ENCODE data around the gene ELMOD3. TPM values are rescaled to one million over a fixed set of nuclear protein-coding genes. Genes with fewer than 3 reads are reported as not detected.
"Not testable (repeated sequence)": the region's sequence is repeated elsewhere in the genome, so short reads cannot be mapped to it uniquely, and the experiment has no call there.

Gene ELMOD3
- total RNA-seq, 1 donor from 2014 or later, result 8.3 TPM

DNA sequence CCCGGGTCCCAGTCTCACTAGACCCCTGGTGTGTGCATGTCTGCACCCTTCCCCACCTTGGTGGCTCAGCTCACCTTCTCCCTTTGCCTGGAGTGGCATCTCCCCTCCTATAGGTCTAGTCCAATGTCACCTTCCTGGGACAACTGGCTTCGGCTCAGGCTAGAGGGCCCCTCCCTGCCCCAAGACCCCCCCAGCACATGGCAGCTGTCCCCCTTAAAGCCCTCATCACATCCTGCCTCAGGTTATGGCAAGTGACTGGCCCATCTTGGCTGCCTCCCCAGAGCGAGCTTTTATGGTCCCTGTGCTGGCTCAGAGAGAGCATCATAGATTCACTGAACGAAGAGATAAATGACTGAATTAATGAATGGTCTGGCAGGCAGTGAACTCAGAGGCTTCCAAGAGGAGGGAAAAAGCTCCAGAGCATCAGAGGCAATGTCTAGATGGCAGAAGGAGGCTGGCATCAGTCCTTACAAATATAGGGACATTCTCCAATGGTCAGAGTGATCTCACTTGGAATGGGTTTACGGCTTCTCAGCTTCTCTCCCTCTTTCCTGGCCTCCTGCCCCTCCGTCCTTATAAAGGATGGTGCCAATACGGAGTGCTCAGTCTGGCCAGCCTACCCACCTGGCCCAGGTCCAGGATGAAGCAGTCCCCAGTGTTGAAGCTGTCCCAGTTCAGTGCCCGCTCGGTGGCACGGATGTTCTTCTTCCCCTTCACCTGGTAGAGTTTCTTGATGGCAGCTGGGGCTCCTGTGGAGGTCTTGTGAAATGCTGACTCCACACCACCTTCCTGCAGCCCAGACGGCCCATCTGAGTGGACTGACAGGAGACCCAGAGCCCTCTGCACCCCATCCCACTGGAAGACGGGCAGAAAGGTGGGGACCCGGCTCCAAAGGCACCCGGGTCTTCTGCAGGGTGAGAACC is 46.2 kb downstream of the ELMOD3 start:
- no peak for DNase-seq (ENCODE audit: low read depth, low spot score)

DNA sequence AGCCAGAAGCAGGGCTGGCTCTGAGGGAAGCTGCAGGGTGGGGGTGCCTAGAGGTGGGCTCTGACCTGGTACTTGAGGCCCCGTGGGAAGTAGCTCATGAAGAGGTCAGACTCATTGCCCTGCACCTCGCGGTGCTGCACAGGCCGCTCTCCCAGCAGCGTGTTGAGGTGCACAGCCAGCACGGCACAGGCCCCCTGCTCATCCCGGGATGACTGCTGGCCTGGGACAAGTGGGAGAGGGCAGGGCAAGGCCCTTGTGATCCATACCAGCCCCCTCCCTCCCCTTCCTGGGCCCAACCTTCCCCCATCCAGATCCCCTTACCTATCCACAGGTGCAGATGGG is 46.9 kb downstream of the ELMOD3 start:
- no peak for DNase-seq (ENCODE audit: low read depth, low spot score)

DNA sequence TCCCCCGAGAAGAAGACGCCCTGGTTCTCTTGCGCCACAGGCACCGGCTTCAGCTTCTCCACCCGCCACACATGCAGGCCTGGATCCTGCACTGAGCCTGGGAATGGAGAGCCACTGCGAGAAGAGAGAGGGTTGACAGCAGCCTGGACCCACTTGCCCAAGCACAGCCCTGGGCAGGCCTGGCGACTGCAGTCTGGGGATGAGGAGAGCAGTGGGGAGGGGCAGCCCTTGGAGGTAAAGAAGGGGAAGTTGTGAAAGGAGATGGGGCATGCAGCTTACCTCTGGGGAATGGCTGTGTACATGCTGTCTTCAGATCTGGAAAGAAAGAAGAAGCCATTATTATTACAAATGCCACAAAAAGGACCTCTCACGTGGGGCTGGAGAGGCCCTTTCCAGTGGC is 47.3 kb downstream of the ELMOD3 start:
- no peak for DNase-seq (ENCODE audit: low read depth, low spot score)

DNA sequence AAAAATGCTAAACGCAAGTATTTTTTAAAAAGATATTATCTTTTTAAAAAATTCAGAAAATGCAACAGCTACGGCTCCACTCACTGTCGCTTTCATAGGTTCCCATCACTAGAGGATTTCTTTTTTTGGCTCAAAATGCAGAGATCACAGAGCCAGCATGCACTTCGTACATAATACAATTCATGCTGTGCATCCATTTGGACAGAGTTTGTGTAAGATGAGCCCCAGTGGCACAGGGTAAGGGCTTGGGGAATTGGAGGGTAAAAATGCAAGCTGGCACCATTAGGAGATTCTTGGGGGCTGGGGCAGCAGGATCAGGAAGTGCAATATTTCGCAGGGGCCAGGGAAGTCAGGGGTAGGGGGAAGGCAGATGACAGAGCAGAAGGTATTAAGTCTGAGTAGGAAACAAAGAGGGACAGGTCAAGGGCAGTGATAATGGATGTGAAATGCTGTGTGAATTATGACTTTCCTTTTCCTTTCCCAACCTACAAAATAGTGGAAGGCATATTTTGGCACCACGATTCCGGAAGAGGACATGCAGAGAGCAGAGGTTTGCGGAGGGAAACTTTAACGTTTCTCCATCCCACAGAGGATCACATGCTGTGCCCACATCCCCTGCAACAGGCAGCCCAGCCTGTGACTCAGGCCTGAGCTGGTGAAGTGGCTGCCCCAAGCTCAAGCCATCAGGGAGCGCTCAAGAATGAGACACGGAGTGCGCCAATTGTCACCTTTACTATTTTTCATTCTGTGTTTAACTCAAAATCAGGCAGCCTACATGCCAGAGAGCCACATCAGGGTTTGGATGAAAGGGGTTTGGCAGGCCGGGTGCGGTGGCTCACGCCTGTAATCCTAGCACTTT is 50.9 kb downstream of the ELMOD3 start:
- DNase-seq (ENCODE audit: low read depth, low spot score), result no peak

DNA sequence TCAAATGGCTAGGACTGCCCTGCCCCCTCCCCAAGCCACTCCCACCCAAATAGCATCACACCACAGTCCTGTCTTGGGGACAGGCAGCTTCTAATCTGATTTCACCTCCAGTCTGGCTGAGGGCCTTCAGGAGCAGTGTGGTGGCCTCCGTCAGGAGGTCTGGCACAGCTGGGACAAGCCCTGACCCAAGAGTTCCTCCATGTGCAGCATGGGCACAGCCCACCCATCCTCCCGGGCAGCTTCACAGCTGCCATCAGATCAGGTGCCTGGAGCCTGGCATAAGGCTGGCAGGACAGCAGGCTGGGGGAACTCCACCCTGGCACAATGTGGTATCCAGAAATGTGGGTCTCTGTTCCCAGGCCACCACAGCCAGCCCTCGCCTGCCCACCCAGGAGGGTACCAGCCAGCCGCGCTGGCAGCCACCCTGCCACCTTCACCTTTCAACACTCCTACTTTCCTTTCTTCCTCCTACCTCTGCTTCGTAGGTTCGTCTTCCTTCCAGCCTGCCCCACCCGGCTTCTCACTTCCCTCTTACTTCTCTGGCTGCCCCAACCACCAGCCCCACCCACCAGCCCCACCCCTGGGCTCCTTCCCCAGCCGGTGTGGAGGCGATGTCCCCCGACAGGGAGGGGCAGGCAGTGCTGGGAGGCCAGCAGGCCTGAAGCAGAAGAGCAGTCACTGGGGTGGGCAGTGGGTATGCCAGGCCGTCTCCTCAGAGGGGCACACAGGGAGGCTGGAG is 55.4 kb downstream of the ELMOD3 start, which contains the start of gene CAPG:
Gene CAPG, minus strand, starts transcription at position 522 of the 739 bp plus-strand sequence. CDS start 8,221 bp downstream, outside the sequence.
- DNase-seq (ENCODE audit: low read depth, low spot score), result no peak

DNA sequence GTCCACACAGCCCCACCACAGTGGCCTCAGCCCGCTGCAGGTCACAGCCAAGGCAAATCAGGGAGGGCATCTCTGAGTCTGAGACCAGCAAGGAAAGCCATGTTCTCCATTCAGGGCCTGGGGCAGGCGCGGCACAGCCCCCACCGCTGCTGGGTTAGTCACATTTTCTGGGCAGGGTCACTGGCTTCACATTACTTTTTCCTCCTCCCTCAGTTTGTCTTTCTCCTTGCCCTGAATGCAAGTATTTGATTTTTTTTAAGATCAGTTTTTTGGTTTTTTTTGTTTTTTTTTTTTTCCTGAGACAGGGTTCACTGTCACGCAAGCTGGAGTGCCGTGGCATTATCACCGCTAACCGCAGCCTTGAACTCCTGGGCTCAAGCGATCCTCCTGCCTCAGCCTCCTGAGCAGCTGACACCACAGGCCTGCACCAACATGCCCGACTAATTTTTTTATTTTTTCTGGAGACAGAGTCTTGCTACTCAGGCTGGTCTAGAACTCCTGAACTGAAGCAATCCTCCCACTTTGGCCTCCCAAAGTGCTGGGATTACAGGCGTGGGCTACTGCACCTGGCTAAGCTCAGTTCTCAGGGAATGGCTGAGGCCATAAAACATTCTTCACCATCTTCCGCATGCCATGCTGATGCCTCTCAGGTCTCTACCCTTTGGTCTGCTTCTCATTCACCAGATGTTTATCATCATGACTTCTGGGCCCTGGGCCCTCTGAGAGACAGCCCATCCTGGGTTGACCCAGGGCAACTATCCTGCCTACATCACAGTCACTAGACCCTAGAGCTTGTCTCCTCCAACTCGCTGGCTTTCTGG is 56.2 kb downstream of the ELMOD3 start:
- DNase-seq (ENCODE audit: low read depth, low spot score), result no peak

GRCh38 chr2:85411405-85411748 is 56.8 kb downstream of the ELMOD3 start:
- no peak for DNase-seq (ENCODE audit: low read depth, low spot score)

- DNase-seq (ENCODE audit: low read depth, low spot score), result no peak
These were observed 59.2 kb downstream of the ELMOD3 start for GRCh38 chr2:85413592-85414420.

GRCh38 chr2:85414421-85414759 is 59.8 kb downstream of the ELMOD3 start:
- DNase-seq (ENCODE audit: low read depth, low spot score), result not testable (repeated sequence)

DNA sequence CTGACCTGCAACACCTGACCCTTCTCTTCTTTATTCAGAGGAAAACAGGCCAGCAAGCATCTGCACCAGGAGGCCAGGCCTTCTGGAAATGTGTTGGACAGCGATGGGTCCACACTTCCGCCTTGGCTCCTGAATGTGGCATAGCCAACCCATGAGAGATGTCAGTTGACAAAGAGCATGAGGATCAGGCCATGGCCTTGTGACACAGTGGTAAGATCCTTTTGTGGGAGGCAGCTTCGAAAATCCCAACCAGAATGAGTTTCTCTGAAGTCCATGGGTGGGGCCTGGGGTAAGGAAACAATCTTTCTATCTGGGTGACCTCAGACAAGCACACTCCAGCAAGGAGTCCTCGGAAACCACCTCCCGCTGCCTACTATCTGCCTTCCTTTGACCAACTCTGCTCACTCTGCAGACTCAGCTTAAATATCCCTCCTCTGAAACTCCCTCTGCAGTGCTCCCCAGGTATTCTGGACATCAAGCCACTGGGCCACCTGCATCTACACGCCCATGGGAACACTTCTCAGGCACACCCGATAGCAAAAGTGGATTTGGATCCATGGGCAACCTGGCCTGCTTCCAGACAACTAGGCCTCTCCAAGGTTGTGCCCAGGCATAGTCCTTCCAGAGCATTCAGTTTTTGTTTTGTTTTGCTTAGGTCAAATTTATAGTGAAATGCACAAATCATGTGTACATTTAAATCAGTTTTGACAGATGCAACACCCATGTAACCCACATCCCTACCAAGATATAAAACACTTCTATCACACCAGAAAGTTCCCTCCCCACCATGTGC is 60.4 kb downstream of the ELMOD3 start:
- DNase-seq (ENCODE audit: low read depth, low spot score), result no peak

GRCh38 chr2:85415980-85416650 is 61.5 kb downstream of the ELMOD3 start:
- no peak for DNase-seq (ENCODE audit: low read depth, low spot score)

- peak; percentile 49 for DNase-seq (ENCODE audit: low read depth, low spot score)
These were observed 63.8 kb downstream of the ELMOD3 start, which contains the start of gene SH2D6 for GRCh38 chr2:85418132-85419008. SH2D6 (plus strand) TSS chr2:85418714; CDS start chr2:85429466, 10,752 bp downstream.

DNA sequence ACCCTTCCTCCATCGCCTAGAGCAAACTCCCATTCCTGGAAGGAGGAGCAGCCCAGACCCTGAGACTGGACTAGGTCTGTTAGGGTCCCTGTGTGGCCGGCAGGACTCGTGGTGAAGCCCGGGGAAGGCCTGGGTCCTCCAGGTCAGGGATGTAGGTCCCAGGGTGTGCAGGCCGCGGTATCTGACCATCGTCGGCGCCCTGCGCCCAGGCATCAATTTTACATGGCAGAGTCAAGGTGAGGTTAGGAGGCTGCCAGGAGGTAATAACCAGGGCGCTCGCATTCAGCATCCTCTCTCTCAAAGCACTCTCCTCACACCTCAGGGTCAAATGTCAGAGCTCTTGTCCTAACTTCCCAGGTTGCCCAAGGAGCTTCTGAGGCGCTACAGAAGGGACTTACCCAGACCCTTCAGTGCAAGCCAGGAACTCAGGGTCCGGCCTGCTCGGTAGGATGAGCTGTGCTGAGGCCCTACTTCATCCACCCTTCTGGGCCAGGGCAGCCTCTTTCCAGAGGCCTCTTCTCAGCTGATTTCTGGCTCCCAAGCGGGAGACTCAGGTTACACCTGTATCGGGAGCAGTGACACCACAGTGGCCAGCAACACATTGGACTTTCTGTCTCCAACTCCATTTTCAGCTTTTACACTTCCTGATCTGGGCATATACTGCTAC is 64.6 kb downstream of the ELMOD3 start:
- DNase-seq (ENCODE audit: low read depth, low spot score), result no peak

DNA sequence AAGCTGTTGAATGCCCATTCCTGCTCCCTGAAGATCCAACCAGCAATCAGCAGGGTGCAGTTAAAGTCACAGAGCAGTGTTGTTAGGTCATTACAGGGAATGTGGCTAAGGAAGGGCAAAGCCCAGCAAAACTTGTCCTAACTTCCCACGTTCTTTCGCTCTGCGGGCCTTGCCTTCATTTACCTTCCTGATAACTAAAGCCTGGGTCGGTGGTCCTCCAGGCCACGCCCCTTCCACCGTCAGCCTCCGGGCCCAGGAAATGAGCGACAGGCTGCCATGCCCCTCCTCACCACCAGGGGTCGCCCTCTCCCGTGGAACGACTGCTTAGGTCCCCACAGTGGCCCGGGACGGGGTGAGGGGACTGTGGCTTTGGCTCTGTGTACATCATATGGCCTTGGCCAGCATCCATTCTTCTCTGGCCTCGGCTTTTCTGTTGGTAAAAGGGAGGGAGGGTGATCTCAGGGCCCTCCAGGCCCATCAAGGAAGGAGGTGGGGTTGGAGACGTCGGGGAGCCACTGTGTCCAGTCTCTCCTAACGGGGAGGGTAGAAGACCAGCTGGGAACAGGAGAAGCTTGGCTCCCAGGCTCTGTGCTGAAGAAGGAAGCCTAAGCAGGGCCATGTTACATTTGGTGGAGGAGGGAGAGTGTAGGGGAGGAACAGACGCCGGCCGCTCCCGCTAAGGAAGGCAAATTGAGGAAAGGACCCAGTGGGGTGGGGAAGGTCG is 66.1 kb downstream of the ELMOD3 start:
- DNase-seq (ENCODE audit: low read depth, low spot score), result no peak

DNA sequence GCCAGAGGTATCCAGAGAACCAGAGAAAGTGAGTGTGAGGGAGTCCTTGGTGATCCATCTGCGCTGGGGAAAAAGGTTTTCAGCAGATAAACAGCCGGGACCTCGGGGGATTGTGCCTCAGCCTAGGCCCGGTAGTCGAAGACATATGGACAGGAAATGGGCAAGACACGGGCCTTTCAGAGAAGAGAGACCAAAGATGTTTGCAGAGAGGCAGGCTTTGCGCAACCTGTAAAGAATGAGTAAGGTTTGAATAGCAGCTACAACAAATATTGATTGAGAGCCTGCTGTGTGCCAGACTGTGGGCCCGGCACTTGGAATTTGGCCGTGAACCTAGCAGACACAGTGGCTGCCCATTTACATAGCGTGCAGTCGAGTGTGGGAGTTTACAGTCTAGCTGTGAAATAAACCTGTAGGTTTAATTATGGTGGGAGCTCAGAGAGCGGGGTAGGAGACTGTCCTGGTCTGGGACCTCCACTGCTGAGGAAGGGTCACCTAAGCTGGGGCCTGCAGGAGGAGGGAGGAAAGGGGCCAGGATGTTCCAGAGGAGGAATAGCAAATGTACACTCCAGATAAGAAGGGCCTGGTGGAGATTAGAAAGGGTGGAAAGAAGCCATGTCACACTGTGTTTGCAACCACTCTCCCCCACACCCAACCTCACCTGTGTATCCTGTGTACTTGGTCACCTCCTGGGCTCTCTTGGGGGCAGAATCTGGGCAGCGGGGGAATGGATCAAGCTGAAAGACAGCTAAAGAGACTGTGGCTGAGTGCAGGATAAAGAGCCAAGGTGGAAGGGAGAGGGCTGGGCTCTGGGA is 66.9 kb downstream of the ELMOD3 start:
- no peak for DNase-seq (ENCODE audit: low read depth, low spot score)

DNA sequence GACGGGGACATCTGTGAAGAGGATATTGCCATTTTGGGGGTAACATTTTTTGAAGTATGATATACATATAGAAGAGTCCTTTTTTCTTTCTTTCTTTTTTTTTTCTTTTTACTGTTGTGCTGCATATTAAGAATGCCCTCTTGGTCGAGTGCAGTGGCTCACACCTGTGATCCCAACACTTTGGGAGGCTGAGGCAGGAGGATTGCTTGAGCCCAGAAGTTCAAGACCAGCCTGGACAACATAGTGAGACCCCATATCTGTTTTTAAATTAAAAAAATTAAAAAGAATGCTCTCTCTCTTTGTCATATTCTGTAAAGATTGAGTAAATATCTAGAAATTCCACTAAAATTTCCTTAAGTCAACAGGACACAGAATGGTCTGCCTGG is 67.5 kb downstream of the ELMOD3 start:
- DNase-seq (ENCODE audit: low read depth, low spot score), result no peak
